GM12892 (cell line): ENCODE results near the gene SPDYE17. TPM values are rescaled to one million over a fixed set of nuclear protein-coding genes. Genes with fewer than 3 reads are reported as not detected.
A peak's percentile ranks its signal among the peaks of the same experiment; 100 is the strongest.
"Not testable (repeated sequence)": the region's sequence is repeated elsewhere in the genome, so short reads cannot be mapped to it uniquely, and the experiment has no call there.

Experiments used
- DNase-seq: peaks from one replicate; pipeline ENCODE4 v3.0.0; 2011; ENCODE audit not compliant: insufficient read length
- FAIRE-seq: peaks from 2 replicates; lab custom pipeline; 2011; peaks lifted over from hg19 to GRCh38; lab: Jason Lieb, UNC
- polyA plus RNA-seq: library from polyadenylated mRNA; unstranded; fragments of >200 nt; gene quantifications from one replicate; pipeline ENCODE4 v1.2.1, GENCODE V29; 2012; ENCODE audit warnings: missing spikeins, inconsistent platforms; ENCODE audit not compliant: missing spikeins

Gene SPDYE17
- polyA plus RNA-seq: not detected

- not testable (repeated sequence) for FAIRE-seq, DNase-seq
These were observed at the start of gene SPDYE17 for GRCh38 chr7:77032261-77032660. Gene SPDYE17, minus strand, starts transcription at chr7:77032361. Its CDS starts 1,791 bp downstream, at chr7:77030570.

GRCh38 chr7:77080236-77080635, 48.1 kb upstream of the SPDYE17 start:
- DNase-seq, FAIRE-seq: not testable (repeated sequence)

GRCh38 chr7:77079624-77080023, 47.5 kb upstream of the SPDYE17 start:
- not testable (repeated sequence) for FAIRE-seq, DNase-seq

GRCh38 chr7:77079112-77079511, 47.0 kb upstream of the SPDYE17 start:
- not testable (repeated sequence) for FAIRE-seq, DNase-seq

- DNase-seq, FAIRE-seq: not testable (repeated sequence)
These were observed 44.9 kb upstream of the SPDYE17 start for GRCh38 chr7:77077060-77077459.

GRCh38 chr7:77074786-77075396, 42.7 kb upstream of the SPDYE17 start:
- not testable (repeated sequence) for DNase-seq
- peak; percentile 46 for FAIRE-seq

GRCh38 chr7:77071108-77071507, 38.9 kb upstream of the SPDYE17 start:
- not testable (repeated sequence) for DNase-seq, FAIRE-seq

- DNase-seq, FAIRE-seq: not testable (repeated sequence)
These were observed 33.7 kb upstream of the SPDYE17 start for GRCh38 chr7:77065869-77066268.

GRCh38 chr7:77063732-77064131, 31.6 kb upstream of the SPDYE17 start:
- DNase-seq, FAIRE-seq: not testable (repeated sequence)

- not testable (repeated sequence) for FAIRE-seq, DNase-seq
These were observed 30.4 kb upstream of the SPDYE17 start, which contains the start of gene SPDYE18 for GRCh38 chr7:77062557-77062956. Gene SPDYE18, minus strand, starts transcription at chr7:77062558. Its CDS starts 2,046 bp downstream, at chr7:77060512.

- not testable (repeated sequence) for FAIRE-seq, DNase-seq
These were observed 5.8 kb downstream of the SPDYE17 start for GRCh38 chr7:77026349-77026748.

GRCh38 chr7:77010074-77010680, 22.0 kb downstream of the SPDYE17 start:
- not testable (repeated sequence) for DNase-seq, FAIRE-seq

- FAIRE-seq, DNase-seq: not testable (repeated sequence)
These were observed 24.2 kb downstream of the SPDYE17 start for GRCh38 chr7:77008000-77008399.

- not testable (repeated sequence) for FAIRE-seq, DNase-seq
These were observed 25.7 kb downstream of the SPDYE17 start for GRCh38 chr7:77006127-77007110.

GRCh38 chr7:77005461-77006057, 26.6 kb downstream of the SPDYE17 start:
- not testable (repeated sequence) for FAIRE-seq, DNase-seq

GRCh38 chr7:77004151-77004550, 28.0 kb downstream of the SPDYE17 start:
- not testable (repeated sequence) for FAIRE-seq, DNase-seq

GRCh38 chr7:77003241-77003640, 28.9 kb downstream of the SPDYE17 start:
- not testable (repeated sequence) for DNase-seq, FAIRE-seq

GRCh38 chr7:77002678-77003233, 29.4 kb downstream of the SPDYE17 start:
- FAIRE-seq, DNase-seq: not testable (repeated sequence)

- not testable (repeated sequence) for FAIRE-seq, DNase-seq
These were observed 30.1 kb downstream of the SPDYE17 start for GRCh38 chr7:77002104-77002503.
